Stomach (tissue), 4 donors: Measurements from ENCODE around the gene SUPT3H.

Experiments used
- CTCF ChIP-seq, 7 experiments: fragments of 450-650 bp in 4 of 7; fragments of 200-600 bp in 3 of 7; sonication (generic) in 3 of 7; IDR thresholded peaks; one replicate each; pipeline ENCODE4 v1.5.1; 2016 to 2019; ENCODE audit warnings: antibody characterized with exemption in 7 of 7, control low read depth in 2 of 7, mild to moderate bottlenecking in 1 of 7
- EP300 ChIP-seq: sonication (generic); formaldehyde crosslinking; IDR thresholded peaks from one replicate; pipeline ENCODE4 v1.6.1; 2017; ENCODE audit warnings: antibody characterized with exemption
- POLR2A ChIP-seq, 4 donors: fragments of 450-650 bp; IDR thresholded peaks; one replicate each; pipeline ENCODE4 v1.6.1; 2016; ENCODE audit warnings: antibody characterized with exemption in 4 of 4, control low read depth in 2 of 4, mild to moderate bottlenecking in 1 of 4, moderate library complexity in 1 of 4
- POLR2AphosphoS5 ChIP-seq, 3 donors: sonication (generic); formaldehyde crosslinking; IDR thresholded peaks; one replicate each; pipeline ENCODE4 v1.6.1; 2016; ENCODE audit warnings: antibody characterized with exemption in 3 of 3

GRCh38 chr6:44972709-44973108 lies 405.0 kb downstream of the SUPT3H start:
- TF ChIP-seq POLR2AphosphoS5 (IDR thresholded peaks at IDR 0.05), result no peak
- TF ChIP-seq EP300, result no peak
- no peak for TF ChIP-seq CTCF (IDR thresholded peaks at IDR 0.05)
- no peak for TF ChIP-seq POLR2A (IDR thresholded peaks at IDR 0.05)
